Measurements from ENCODE around the gene HNRNPA2B1. TPM values are rescaled to one million over a fixed set of nuclear protein-coding genes. Genes with fewer than 3 reads are reported as not detected.

The HNRNPA2B1 gene
- total RNA-seq, 2 experiments from 2014 or later, result 649 to 781 TPM

- peaks cover 74% of the 10 kb centered on the region for H3K36me3 Mint-ChIP-seq (ENCODE audit: low read depth)
- H3K9me3 Mint-ChIP-seq, result no peaks in the 10 kb centered on the region
- peak overlapping the region; percentile 89 for H3K4me3 Mint-ChIP-seq
- no peak for DNase-seq
- H3K4me1 Mint-ChIP-seq, result peaks cover 45% of the 10 kb centered on the region
- H3K27me3 Mint-ChIP-seq, result no peaks in the 10 kb centered on the region
- CTCF ChIA-PET, result interaction anchor here (1.0 kb wide), 1 partner anchor 20 kb away, joined by 3 read pairs; no protein-coding TSS in a partner anchor
- POLR2A ChIA-PET, result no interaction called here
- H3K27ac Mint-ChIP-seq, result peak overlapping the region; percentile 91
Observed at GRCh38 chr7:26203016-26203415, 2.5 kb upstream of the HNRNPA2B1 start.

GRCh38 chr7:26202019-26202990, 1.8 kb upstream of the HNRNPA2B1 start:
- Mint-ChIP-seq H3K36me3 (ENCODE audit: low read depth) (peaks cover 74% of the 10 kb centered on the region), H3K4me1 (peaks cover 42% of the 10 kb centered on the region), H3K27me3 (no peaks in the 10 kb centered on the region), H3K27ac (peak overlapping the region; percentile 91), H3K9me3 (no peaks in the 10 kb centered on the region), H3K4me3 (peak overlapping the region; percentile 97)
- peak; percentile 59 for DNase-seq
- ChIA-PET POLR2A (interaction anchor here (1.3 kb wide), 1 partner anchor 92 kb away, joined by 5 read pairs; no protein-coding TSS in a partner anchor), CTCF (interaction anchor here (1.0 kb wide), 1 partner anchor 19 kb away, joined by 3 read pairs; no protein-coding TSS in a partner anchor)

GRCh38 chr7:26201247-26202018, 887 bp upstream of the HNRNPA2B1 start, which contains the start of gene CBX3:
CBX3 (plus strand) TSS chr7:26201745; CDS start chr7:26202999, 1,254 bp downstream.
- Mint-ChIP-seq H3K27me3 (no peaks in the 10 kb centered on the region), H3K9me3 (no peaks in the 10 kb centered on the region), H3K4me1 (peaks cover 44% of the 10 kb centered on the region), H3K36me3 (ENCODE audit: low read depth) (peaks cover 75% of the 10 kb centered on the region), H3K4me3 (peak within 1 kb of the TSS; percentile 97), H3K27ac (peak within 1 kb of the TSS; percentile 100)
- DNase-seq, result peak; percentile 93
- ChIA-PET POLR2A (interaction anchor here (0.6 to 2.1 kb wide), 4 partner anchors 13 to 93 kb away, joined by 3 to 7 read pairs (median 5); no protein-coding TSS in a partner anchor), CTCF (interaction anchor here (0.6 to 1.5 kb wide), 2 partner anchors 10 to 40 kb away, joined by 3 to 4 read pairs; no protein-coding TSS in a partner anchor)

- ChIA-PET POLR2A (interaction anchor here (0.9 to 2.5 kb wide), 4 partner anchors 44 to 338 kb away, joined by 3 to 10 read pairs (median 6); partner anchors contain the start of gene NFE2L3), CTCF (interaction anchor here (0.7 to 4.1 kb wide), 7 partner anchors 9 to 109 kb away, joined by 3 to 30 read pairs (median 4); partner anchors contain the start of gene NFE2L3)
- Mint-ChIP-seq H3K4me3 (peak overlapping the region; percentile 97), H3K9me3 (no peaks in the 10 kb centered on the region), H3K36me3 (ENCODE audit: low read depth) (peaks cover 76% of the 10 kb centered on the region), H3K4me1 (peaks cover 44% of the 10 kb centered on the region), H3K27ac (peak overlapping the region; percentile 100), H3K27me3 (no peaks in the 10 kb centered on the region)
- peak; percentile 82 for DNase-seq
Observed at GRCh38 chr7:26200038-26200443, 505 bp downstream of the HNRNPA2B1 start.

- no peaks in the 10 kb centered on the region for H3K27me3 Mint-ChIP-seq
- peaks cover 76% of the 10 kb centered on the region for H3K36me3 Mint-ChIP-seq (ENCODE audit: low read depth)
- peak; percentile 74 for DNase-seq
- peak overlapping the region; percentile 100 for H3K27ac Mint-ChIP-seq
- peaks cover 41% of the 10 kb centered on the region for H3K4me1 Mint-ChIP-seq
- H3K4me3 Mint-ChIP-seq, result peak overlapping the region; percentile 97
- no peaks in the 10 kb centered on the region for H3K9me3 Mint-ChIP-seq
- POLR2A ChIA-PET, result interaction anchor here (0.9 to 2.5 kb wide), 5 partner anchors 11 to 337 kb away, joined by 3 to 10 read pairs (median 8); partner anchors contain the start of gene NFE2L3
- CTCF ChIA-PET, result interaction anchor here (0.7 to 4.1 kb wide), 10 partner anchors 8 to 130 kb away, joined by 3 to 30 read pairs (median 4); partner anchors contain the start of gene NFE2L3
Observed at GRCh38 chr7:26199301-26200037, 1.1 kb downstream of the HNRNPA2B1 start.

- Mint-ChIP-seq H3K9me3 (no peaks in the 10 kb centered on the region), H3K36me3 (ENCODE audit: low read depth) (peaks cover 77% of the 10 kb centered on the region), H3K27me3 (no peaks in the 10 kb centered on the region), H3K4me1 (peaks cover 42% of the 10 kb centered on the region), H3K4me3 (peak overlapping the region; percentile 97), H3K27ac (peak overlapping the region; percentile 100)
- ChIA-PET POLR2A (interaction anchor here (0.5 to 2.5 kb wide), 7 partner anchors 10 to 340 kb away, joined by 3 to 10 read pairs (median 5); partner anchors contain the start of gene NFE2L3), CTCF (interaction anchor here (0.7 to 4.1 kb wide), 9 partner anchors 11 to 171 kb away, joined by 3 to 30 read pairs (median 4); no protein-coding TSS in a partner anchor)
- DNase-seq, result no peak
Observed at GRCh38 chr7:26198781-26199169, 1.8 kb downstream of the HNRNPA2B1 start.

GRCh38 chr7:26198133-26198780, 2.3 kb downstream of the HNRNPA2B1 start:
- peaks cover 77% of the 10 kb centered on the region for H3K36me3 Mint-ChIP-seq (ENCODE audit: low read depth)
- peak overlapping the region; percentile 100 for H3K27ac Mint-ChIP-seq
- ChIA-PET POLR2A (interaction anchor here (0.5 to 2.5 kb wide), 8 partner anchors 9 to 339 kb away, joined by 3 to 10 read pairs (median 4); partner anchors contain the start of gene NFE2L3), CTCF (interaction anchor here (0.7 to 4.1 kb wide), 10 partner anchors 10 to 305 kb away, joined by 3 to 30 read pairs (median 4); no protein-coding TSS in a partner anchor)
- peak; percentile 54 for DNase-seq
- H3K4me1 Mint-ChIP-seq, result peaks cover 44% of the 10 kb centered on the region
- H3K9me3 Mint-ChIP-seq, result no peaks in the 10 kb centered on the region
- H3K4me3 Mint-ChIP-seq, result peak overlapping the region; percentile 97
- H3K27me3 Mint-ChIP-seq, result no peaks in the 10 kb centered on the region

GRCh38 chr7:26197153-26198115, 3.1 kb downstream of the HNRNPA2B1 start:
- CTCF ChIA-PET, result interaction anchor here (0.6 to 4.1 kb wide), 15 partner anchors 9 to 305 kb away, joined by 3 to 30 read pairs (median 3); partner anchors contain the start of gene NFE2L3
- H3K4me3 Mint-ChIP-seq, result peak overlapping the region; percentile 97
- POLR2A ChIA-PET, result interaction anchor here (1.0 to 1.3 kb wide), 4 partner anchors 41 to 305 kb away, joined by 4 read pairs; no protein-coding TSS in a partner anchor
- H3K36me3 Mint-ChIP-seq (ENCODE audit: low read depth), result peaks cover 80% of the 10 kb centered on the region
- no peak for DNase-seq
- no peaks in the 10 kb centered on the region for H3K9me3 Mint-ChIP-seq
- H3K4me1 Mint-ChIP-seq, result peaks cover 47% of the 10 kb centered on the region
- H3K27me3 Mint-ChIP-seq, result no peaks in the 10 kb centered on the region
- H3K27ac Mint-ChIP-seq, result peak overlapping the region; percentile 100

GRCh38 chr7:26195867-26196657, 4.5 kb downstream of the HNRNPA2B1 start:
- no peak for DNase-seq
- H3K27ac Mint-ChIP-seq, result peak overlapping the region; percentile 81
- H3K36me3 Mint-ChIP-seq (ENCODE audit: low read depth), result peaks cover 89% of the 10 kb centered on the region
- ChIA-PET CTCF (interaction anchor here (0.6 to 1.5 kb wide), 4 partner anchors 39 to 303 kb away, joined by 3 to 7 read pairs (median 3); no protein-coding TSS in a partner anchor), POLR2A (no interaction called here)
- no peaks in the 10 kb centered on the region for H3K27me3 Mint-ChIP-seq
- peaks cover 58% of the 10 kb centered on the region for H3K4me1 Mint-ChIP-seq
- peak overlapping the region; percentile 78 for H3K4me3 Mint-ChIP-seq
- H3K9me3 Mint-ChIP-seq, result no peaks in the 10 kb centered on the region

Data from activated CD4-positive, alpha-beta T cell treated with anti-CD3 and anti-CD28 coated beads, Interleukin-2, amount 10 ng/mL, durations not matched to agents 7 days and 5 days (primary cell).